ENCODE results near the gene SLC22A2. TPM values are rescaled to one million over a fixed set of nuclear protein-coding genes. Genes with fewer than 3 reads are reported as not detected.

Gene SLC22A2
- total RNA-seq, 4 donors from 2014 or later = not detected

DNA sequence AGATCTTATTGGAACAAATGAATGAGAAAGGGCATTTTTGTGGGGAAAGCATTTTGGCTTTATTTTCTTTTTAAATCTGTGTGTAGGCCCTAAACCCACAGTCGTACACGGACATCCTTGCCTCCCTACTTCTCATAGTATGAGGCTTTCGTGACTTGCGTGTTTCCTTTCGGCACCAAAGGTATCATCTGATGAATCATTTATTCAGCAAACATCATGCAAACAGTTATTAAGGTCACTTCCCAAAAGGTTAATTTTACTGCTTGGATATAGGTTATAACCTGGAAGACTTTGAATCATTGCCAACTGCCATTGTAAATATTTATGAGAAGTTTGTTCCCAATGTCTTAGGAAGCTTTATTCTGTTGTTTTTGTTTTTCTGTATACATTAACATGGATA is 15.1 kb upstream of the SLC22A2 start:
- WGBS, 2 donors (ENCODE audit: low coverage in 1 of 2) = 0 to 42% methylated on average over 2 to 5 of the region's 5 CpGs
- Histone ChIP-seq H3K4me3 (no peak overlapping the region), H3K27ac (no peak overlapping the region), H3K9me3 (no peaks in the 10 kb centered on the region), H3K4me1 (peaks cover 0 to 6% (median 3%) of the 10 kb centered on the region in 4 donors), H3K36me3 (no peaks in the 10 kb centered on the region), H3K27me3 (no peaks in the 10 kb centered on the region)
- in situ Hi-C loops (cut with MboI; ENCODE audit: low pct_ligation_motif_present in 1 of 4, low pct_unique_long_range_greater_than_20kb in 1 of 4, low sequenced_read_pairs in 3 of 4) (no loop called here), intact Hi-C loops (cut with DNase I; ENCODE audit: low total_unique reads) (no loop called here)
- no peak for TF ChIP-seq POLR2A (IDR thresholded peaks at IDR 0.05)
- TF ChIP-seq POLR2AphosphoS5 (IDR thresholded peaks at IDR 0.05) = no peak
- TF ChIP-seq EP300 (IDR thresholded peaks at IDR 0.05; ENCODE audit: low read depth) = no peak
- TF ChIP-seq CTCF (IDR thresholded peaks at IDR 0.05) = no peak
- no peak for DNase-seq

GRCh38 chr6:160273196-160273595 is 14.6 kb upstream of the SLC22A2 start:
- intact Hi-C loops (cut with DNase I; ENCODE audit: low total_unique reads) = no loop called here
- in situ Hi-C loops (cut with MboI; ENCODE audit: low pct_ligation_motif_present in 1 of 4, low pct_unique_long_range_greater_than_20kb in 1 of 4, low sequenced_read_pairs in 3 of 4) = no loop called here
- H3K4me3 ChIP-seq = no peak overlapping the region
- no peaks in the 10 kb centered on the region for H3K36me3 ChIP-seq
- H3K9me3 ChIP-seq = no peaks in the 10 kb centered on the region
- H3K4me1 ChIP-seq = peaks cover 0 to 6% (median 3%) of the 10 kb centered on the region in 4 donors
- no peak for DNase-seq
- no peak for TF ChIP-seq POLR2A (IDR thresholded peaks at IDR 0.05)
- no peak for TF ChIP-seq POLR2AphosphoS5 (IDR thresholded peaks at IDR 0.05)
- no peak for TF ChIP-seq EP300 (IDR thresholded peaks at IDR 0.05; ENCODE audit: low read depth)
- no peak for TF ChIP-seq CTCF (IDR thresholded peaks at IDR 0.05)
- no peaks in the 10 kb centered on the region for H3K27me3 ChIP-seq
- H3K27ac ChIP-seq = no peak overlapping the region

- H3K9me3 ChIP-seq = no peaks in the 10 kb centered on the region
- intact Hi-C loops (cut with DNase I; ENCODE audit: low total_unique reads) (no loop called here), in situ Hi-C loops (cut with MboI; ENCODE audit: low pct_ligation_motif_present in 1 of 4, low pct_unique_long_range_greater_than_20kb in 1 of 4, low sequenced_read_pairs in 3 of 4) (no loop called here)
- no peak overlapping the region for H3K4me3 ChIP-seq
- DNase-seq = no peak
- 83% methylated on average over 1 to 2 of the region's 2 CpGs for WGBS, 2 donors (ENCODE audit: low coverage in 1 of 2)
- no peaks in the 10 kb centered on the region for H3K27me3 ChIP-seq
- H3K36me3 ChIP-seq = no peaks in the 10 kb centered on the region
- H3K27ac ChIP-seq = no peak overlapping the region
- H3K4me1 ChIP-seq = peaks cover 0 to 6% (median 3%) of the 10 kb centered on the region in 4 donors
- no peak for TF ChIP-seq POLR2A (IDR thresholded peaks at IDR 0.05)
- no peak for TF ChIP-seq CTCF (IDR thresholded peaks at IDR 0.05)
- no peak for TF ChIP-seq POLR2AphosphoS5 (IDR thresholded peaks at IDR 0.05)
- TF ChIP-seq EP300 (IDR thresholded peaks at IDR 0.05; ENCODE audit: low read depth) = no peak
Measured at GRCh38 chr6:160272707-160273106, 14.1 kb upstream of the SLC22A2 start.

DNA sequence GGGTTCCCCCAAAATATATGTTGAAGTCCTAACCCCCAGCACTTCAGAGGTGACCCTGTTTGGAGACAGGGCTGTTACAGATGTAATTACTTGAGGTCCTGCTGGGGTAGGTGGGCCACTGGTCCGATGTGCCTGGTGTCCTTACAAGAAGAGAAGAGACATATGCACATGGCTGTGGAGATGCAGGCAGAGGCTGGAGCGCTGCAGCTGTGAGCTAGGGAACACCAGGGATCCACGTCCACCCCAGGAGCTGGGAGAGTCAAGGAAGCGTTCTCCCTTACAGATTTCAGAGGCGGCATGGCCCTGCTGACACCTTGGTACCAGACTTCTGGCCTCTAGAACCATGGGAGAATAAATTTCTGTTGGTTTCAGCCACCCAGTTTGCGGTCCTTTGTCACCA is 11.7 kb upstream of the SLC22A2 start:
- no peak overlapping the region for H3K27ac ChIP-seq
- TF ChIP-seq POLR2AphosphoS5 (IDR thresholded peaks at IDR 0.05) = no peak
- no peak for TF ChIP-seq POLR2A (IDR thresholded peaks at IDR 0.05)
- TF ChIP-seq CTCF (IDR thresholded peaks at IDR 0.05) = no peak
- no peak for TF ChIP-seq EP300 (IDR thresholded peaks at IDR 0.05; ENCODE audit: low read depth)
- 86% methylated on average over 6 of the region's 6 CpGs; no CpG with 5 or more reads in 1 of the 2 donors for WGBS, 2 donors (ENCODE audit: low coverage in 1 of 2)
- H3K9me3 ChIP-seq = no peaks in the 10 kb centered on the region
- no peak for DNase-seq
- no peak overlapping the region for H3K4me3 ChIP-seq
- no peaks in the 10 kb centered on the region for H3K27me3 ChIP-seq
- in situ Hi-C loops (cut with MboI; ENCODE audit: low pct_ligation_motif_present in 1 of 4, low pct_unique_long_range_greater_than_20kb in 1 of 4, low sequenced_read_pairs in 3 of 4) = no loop called here
- no peaks in the 10 kb centered on the region for H3K36me3 ChIP-seq
- H3K4me1 ChIP-seq = peaks cover 0 to 6% (median 3%) of the 10 kb centered on the region in 4 donors
- intact Hi-C loops (cut with DNase I; ENCODE audit: low total_unique reads) = no loop called here
